ENCODE measurements around the gene SRRM2. TPM values are rescaled to one million over a fixed set of nuclear protein-coding genes. Genes with fewer than 3 reads are reported as not detected.

SRRM2 gene
- total RNA-seq, 1 experiment from 2014 or later, result 617 TPM

GRCh38 chr16:2752850-2753732 is 653 bp downstream of the SRRM2 start:
- H3K4me1 ChIP-seq (ENCODE audit: control insufficient read depth, insufficient read depth, low read length), result peaks cover 20% of the 10 kb centered on the region
- no peaks in the 10 kb centered on the region for H3K9me3 ChIP-seq (ENCODE audit: control insufficient read depth, insufficient read depth, low read depth, low read length)
- peaks cover 16% of the 10 kb centered on the region for H3K36me3 ChIP-seq (ENCODE audit: control insufficient read depth, insufficient read depth, low read length)
- no TSS peak for BruUV-seq (replicated peaks)
- DNase-seq (ENCODE audit: low read depth, low spot score) (no peak), ATAC-seq (peak; percentile 78)
- CTCF ChIA-PET, result interaction anchor here (0.6 kb wide), 1 partner anchor 439 kb away, joined by 3 read pairs; no protein-coding TSS in a partner anchor
- TF ChIP-seq TCF7L2 (IDR thresholded peaks at IDR 0.05; ENCODE audit: low read depth, low read length) (peak; percentile 43; the same call in 1 of the 2 replicates), CTCF (IDR thresholded peaks at IDR 0.05) (no peak), REST (IDR thresholded peaks at IDR 0.05; ENCODE audit: insufficient read depth in 1 of 2, low read depth in 2 of 2, low read length in 1 of 2) (no peak), POLR2AphosphoS5 (IDR thresholded peaks at IDR 0.05; ENCODE audit: low read depth, low read length) (peak; percentile 53), SIN3A (IDR thresholded peaks at IDR 0.05; ENCODE audit: borderline replicate concordance, insufficient read depth, low read depth, low read length) (peak; percentile 57; the same call in 1 of the 2 replicates)
- POLR2A ChIA-PET, result interaction anchor here (0.6 to 0.7 kb wide), 5 partner anchors 16 to 117 kb away, joined by 3 to 6 read pairs (median 5); no protein-coding TSS in a partner anchor
- H3K27ac ChIP-seq (ENCODE audit: low read length), result peak overlapping the region; percentile 98
- in situ Hi-C loops (cut with HindIII; ENCODE audit: low pct_unique_long_range_greater_than_20kb, low sequenced_read_pairs), result no loop called here
- intact Hi-C loops (cut with micrococcal nuclease; ENCODE audit: unreplicated experiment), result no loop called here
- H3K4me3 ChIP-seq (ENCODE audit: low read depth in 2 of 2, low read length in 2 of 2), result peak overlapping the region; percentile 84 to 99
- H3K27me3 ChIP-seq (ENCODE audit: control insufficient read depth, insufficient read depth, low read length), result no peaks in the 10 kb centered on the region

- Histone ChIP-seq H3K4me1 (ENCODE audit: control insufficient read depth, insufficient read depth, low read length) (peaks cover 20% of the 10 kb centered on the region), H3K9me3 (ENCODE audit: control insufficient read depth, insufficient read depth, low read depth, low read length) (no peaks in the 10 kb centered on the region), H3K36me3 (ENCODE audit: control insufficient read depth, insufficient read depth, low read length) (peaks cover 22% of the 10 kb centered on the region), H3K4me3 (ENCODE audit: low read depth in 2 of 2, low read length in 2 of 2) (peak overlapping the region; percentile 84 to 99), H3K27ac (ENCODE audit: low read length) (peak overlapping the region; percentile 98), H3K27me3 (ENCODE audit: control insufficient read depth, insufficient read depth, low read length) (no peaks in the 10 kb centered on the region)
- in situ Hi-C loops (cut with HindIII; ENCODE audit: low pct_unique_long_range_greater_than_20kb, low sequenced_read_pairs), result no loop called here
- no TSS peak for BruUV-seq (replicated peaks)
- ATAC-seq (no peak), DNase-seq (ENCODE audit: low read depth, low spot score) (no peak)
- POLR2A ChIA-PET, result no interaction called here
- intact Hi-C loops (cut with micrococcal nuclease; ENCODE audit: unreplicated experiment), result no loop called here
- CTCF ChIA-PET, result no interaction called here
- TF ChIP-seq REST (IDR thresholded peaks at IDR 0.05; ENCODE audit: insufficient read depth in 1 of 2, low read depth in 2 of 2, low read length in 1 of 2), result no peak
- no peak for TF ChIP-seq SIN3A (IDR thresholded peaks at IDR 0.05; ENCODE audit: borderline replicate concordance, insufficient read depth, low read depth, low read length)
- TF ChIP-seq POLR2AphosphoS5 (IDR thresholded peaks at IDR 0.05; ENCODE audit: low read depth, low read length), result no peak
- TF ChIP-seq CTCF (IDR thresholded peaks at IDR 0.05), result no peak
- no peak for TF ChIP-seq TCF7L2 (IDR thresholded peaks at IDR 0.05; ENCODE audit: low read depth, low read length)
Measured at GRCh38 chr16:2753733-2754020, 1.2 kb downstream of the SRRM2 start.

Data from Panc1 (cell line).